BLaER1 treated with 17β-estradiol and CSF1 and Interleukin-3, amounts not matched to agents 10 nM and 100 nM (cell line): ENCODE measurements around the gene YY2.
"Not testable (repeated sequence)": the region's sequence is repeated elsewhere in the genome, so short reads cannot be mapped to it uniquely, and the experiment has no call there.

Source experiments
- H3K27ac ChIP-seq, 11 experiments: shearing (Covaris generic); formaldehyde crosslinking; 2 replicates each; pipeline ENCODE4 v1.8.1; 2022
- H3K27me3 ChIP-seq, 11 experiments: shearing (Covaris generic); formaldehyde crosslinking; 2 replicates each; pipeline ENCODE4 v1.8.1; 2022
- H3K36me3 ChIP-seq, 11 experiments: shearing (Covaris generic); formaldehyde crosslinking; 2 replicates each; pipeline ENCODE4 v1.8.1; 2022
- H3K4me1 ChIP-seq, 10 experiments: shearing (Covaris generic); formaldehyde crosslinking; 2 replicates each; pipeline ENCODE4 v1.8.1; 2022
- H3K4me2 ChIP-seq, 11 experiments: shearing (Covaris generic); formaldehyde crosslinking; 2 replicates each; pipeline ENCODE4 v1.8.1; 2022
- H3K4me3 ChIP-seq, 10 experiments: shearing (Covaris generic); formaldehyde crosslinking; 2 replicates each; pipeline ENCODE4 v1.8.1; 2022
- H3K9ac ChIP-seq, 11 experiments: shearing (Covaris generic); formaldehyde crosslinking; 2 replicates each; pipeline ENCODE4 v1.8.1; 2022
- H3K9me3 ChIP-seq, 11 experiments: shearing (Covaris generic); formaldehyde crosslinking; replicated peaks in 1 of 11; 2 replicates each; pipeline ENCODE4 v1.8.1; 2022
- H4K20me1 ChIP-seq, 11 experiments: shearing (Covaris generic); formaldehyde crosslinking; 2 replicates each; pipeline ENCODE4 v1.8.1; 2022
- Cebpa-rat ChIP-seq, 11 experiments: shearing (Covaris generic); IDR thresholded peaks; 2 replicates each; pipeline ENCODE4 v1.8.1; 2022

Gene YY2

GRCh38 chrX:21865436-21865835, 9.6 kb downstream of the YY2 start:
- no peaks in the 10 kb centered on the region for H4K20me1 ChIP-seq
- no peaks in the 10 kb centered on the region for H3K9me3 ChIP-seq
- H3K4me3 ChIP-seq: no peak overlapping the region
- no peak overlapping the region for H3K27ac ChIP-seq
- no peak overlapping the region for H3K4me2 ChIP-seq
- no peaks in the 10 kb centered on the region for H3K4me1 ChIP-seq
- H3K9ac ChIP-seq: no peak overlapping the region
- peaks cover 0 to 14% (median 0%) of the 10 kb centered on the region in 11 experiments; a peak in 4 of 22 replicates for H3K36me3 ChIP-seq
- H3K27me3 ChIP-seq: no peaks in the 10 kb centered on the region
- no peak for TF ChIP-seq Cebpa-rat (IDR thresholded peaks at IDR 0.05)

- H3K4me3 ChIP-seq: no peak overlapping the region
- H3K4me1 ChIP-seq: no peaks in the 10 kb centered on the region
- H3K27ac ChIP-seq: no peak overlapping the region
- H3K4me2 ChIP-seq: no peak overlapping the region
- no peaks in the 10 kb centered on the region for H3K9me3 ChIP-seq
- peaks cover 0 to 14% (median 0%) of the 10 kb centered on the region in 11 experiments; a peak in 3 of 22 replicates for H3K36me3 ChIP-seq
- no peaks in the 10 kb centered on the region for H3K27me3 ChIP-seq
- H4K20me1 ChIP-seq: no peaks in the 10 kb centered on the region
- no peak for TF ChIP-seq Cebpa-rat (IDR thresholded peaks at IDR 0.05)
- H3K9ac ChIP-seq: no peak overlapping the region
Measured at GRCh38 chrX:21870494-21870893, 14.7 kb downstream of the YY2 start.

GRCh38 chrX:21873063-21873775, 17.4 kb downstream of the YY2 start:
- H4K20me1 ChIP-seq: no peaks in the 10 kb centered on the region
- no peaks in the 10 kb centered on the region for H3K27me3 ChIP-seq
- no peak overlapping the region for H3K4me2 ChIP-seq
- no peaks in the 10 kb centered on the region for H3K9me3 ChIP-seq
- TF ChIP-seq Cebpa-rat (IDR thresholded peaks at IDR 0.05): no peak
- no peak overlapping the region for H3K27ac ChIP-seq
- no peaks in the 10 kb centered on the region for H3K4me1 ChIP-seq
- H3K4me3 ChIP-seq: no peak overlapping the region
- H3K36me3 ChIP-seq: peaks cover 0 to 14% (median 0%) of the 10 kb centered on the region in 11 experiments; a peak in 4 of 22 replicates
- H3K9ac ChIP-seq: no peak overlapping the region

- not testable (repeated sequence) for H3K9me3 ChIP-seq, H3K27ac ChIP-seq, H3K4me3 ChIP-seq, H3K4me2 ChIP-seq, H4K20me1 ChIP-seq, H3K4me1 ChIP-seq, H3K27me3 ChIP-seq, H3K9ac ChIP-seq
- peaks cover 0 to 15% (median under 1%) of the 10 kb centered on the region in 11 experiments; a peak in 6 of 22 replicates for H3K36me3 ChIP-seq
Measured at GRCh38 chrX:21874182-21874581, 18.4 kb downstream of the YY2 start.

- Histone ChIP-seq H3K9ac (no peak overlapping the region), H3K27me3 (no peaks in the 10 kb centered on the region), H3K4me3 (no peak overlapping the region), H3K4me1 (no peaks in the 10 kb centered on the region), H3K4me2 (no peak overlapping the region), H3K9me3 (no peaks in the 10 kb centered on the region), H3K27ac (no peak overlapping the region), H4K20me1 (no peaks in the 10 kb centered on the region), H3K36me3 (peaks cover 0 to 14% (median 4%) of the 10 kb centered on the region in 11 experiments; a peak in 4 of 22 replicates)
- TF ChIP-seq Cebpa-rat (IDR thresholded peaks at IDR 0.05): no peak
Measured at GRCh38 chrX:21875013-21875412, 19.2 kb downstream of the YY2 start.

GRCh38 chrX:21881881-21882574, 26.2 kb downstream of the YY2 start:
- Histone ChIP-seq H3K4me1 (peaks cover 0 to 30% (median 0%) of the 10 kb centered on the region in 10 experiments; a peak in 4 of 20 replicates), H3K4me3 (no peak overlapping the region), H3K27ac (peak overlapping the region in 2 of 11 experiments; percentile 22 to 72; a peak in 3 of 22 replicates), H3K9me3 (no peaks in the 10 kb centered on the region), H3K4me2 (peak overlapping the region in 2 of 11 experiments; percentile 44 to 63; a peak in 1 of 22 replicates), H3K27me3 (no peaks in the 10 kb centered on the region), H3K36me3 (peaks cover 0 to 39% (median 7%) of the 10 kb centered on the region in 11 experiments; a peak in 10 of 22 replicates), H4K20me1 (no peaks in the 10 kb centered on the region), H3K9ac (no peak overlapping the region)
- no peak for TF ChIP-seq Cebpa-rat (IDR thresholded peaks at IDR 0.05)

- peaks cover 0 to 36% (median 7%) of the 10 kb centered on the region in 11 experiments; a peak in 10 of 22 replicates for H3K36me3 ChIP-seq
- peaks cover 0 to 30% (median 0%) of the 10 kb centered on the region in 10 experiments; a peak in 4 of 20 replicates for H3K4me1 ChIP-seq
- peak overlapping the region in 3 of 11 experiments; percentile 33 to 72 (median 56); a peak in 5 of 22 replicates for H3K27ac ChIP-seq
- no peaks in the 10 kb centered on the region for H3K9me3 ChIP-seq
- no peaks in the 10 kb centered on the region for H3K27me3 ChIP-seq
- H3K9ac ChIP-seq: peak overlapping the region in 1 of 11 experiments; percentile 62; a peak in 1 of 22 replicates
- no peak for TF ChIP-seq Cebpa-rat (IDR thresholded peaks at IDR 0.05)
- H3K4me3 ChIP-seq: no peak overlapping the region
- H4K20me1 ChIP-seq: no peaks in the 10 kb centered on the region
- peak overlapping the region in 2 of 11 experiments; percentile 44 to 63; a peak in 4 of 22 replicates for H3K4me2 ChIP-seq
Measured at GRCh38 chrX:21883258-21883657, 27.5 kb downstream of the YY2 start.

- H3K4me2 ChIP-seq: no peak overlapping the region
- peaks cover 0 to 22% (median 3%) of the 10 kb centered on the region in 11 experiments; a peak in 9 of 22 replicates for H3K36me3 ChIP-seq
- no peak for TF ChIP-seq Cebpa-rat (IDR thresholded peaks at IDR 0.05)
- H3K27ac ChIP-seq: no peak overlapping the region
- peaks cover 0 to 30% (median 0%) of the 10 kb centered on the region in 10 experiments; a peak in 4 of 20 replicates for H3K4me1 ChIP-seq
- no peaks in the 10 kb centered on the region for H3K27me3 ChIP-seq
- H3K4me3 ChIP-seq: no peak overlapping the region
- H4K20me1 ChIP-seq: no peaks in the 10 kb centered on the region
- no peak overlapping the region for H3K9ac ChIP-seq
- no peaks in the 10 kb centered on the region for H3K9me3 ChIP-seq
Measured at GRCh38 chrX:21885568-21885967, 29.8 kb downstream of the YY2 start.

GRCh38 chrX:21905313-21905712, 49.5 kb downstream of the YY2 start:
- peaks cover 0 to under 1% (median 0%) of the 10 kb centered on the region in 11 experiments; a peak in 3 of 22 replicates for H3K9me3 ChIP-seq
- H3K27me3 ChIP-seq: no peaks in the 10 kb centered on the region
- H3K4me1 ChIP-seq: peaks cover 0 to 13% (median 0%) of the 10 kb centered on the region in 10 experiments; a peak in 3 of 20 replicates
- no peak overlapping the region for H3K4me3 ChIP-seq
- no peak overlapping the region for H3K9ac ChIP-seq
- peak overlapping the region in 2 of 11 experiments; percentile 34 to 56; a peak in 3 of 22 replicates for H3K4me2 ChIP-seq
- H3K27ac ChIP-seq: 0 out of 22 replicates have a peak overlapping the region, but pooled peaks of 1 of the 11 experiments have one; percentile 12
- no peak for TF ChIP-seq Cebpa-rat (IDR thresholded peaks at IDR 0.05)
- no peaks in the 10 kb centered on the region for H4K20me1 ChIP-seq
- no peaks in the 10 kb centered on the region; a peak in 1 of 22 replicates for H3K36me3 ChIP-seq
